Suppressor macrophage treated with lipopolysaccharide for 4 hours (primary cell): ENCODE measurements around the gene NUP188.
"Not testable (repeated sequence)": the region's sequence is repeated elsewhere in the genome, so short reads cannot be mapped to it uniquely, and the experiment has no call there.

Experiments used
- DNase-seq: peaks from one replicate; pipeline ENCODE4 v3.0.0-alpha.2; 2020

NUP188 gene

GRCh38 chr9:129033216-129033615, 85.7 kb downstream of the NUP188 start:
- DNase-seq, result no peak

GRCh38 chr9:129035838-129036237, 88.3 kb downstream of the NUP188 start:
- DNase-seq, result not testable (repeated sequence)

- DNase-seq, result peak; percentile 99
Measured at GRCh38 chr9:129036241-129036922, 88.9 kb downstream of the NUP188 start, which contains the start of gene MIGA2. Gene MIGA2, plus strand, starts transcription at chr9:129036626. Its CDS starts 3,969 bp downstream, at chr9:129040595.

- DNase-seq, result no peak
Measured at GRCh38 chr9:129036923-129037766, 89.6 kb downstream of the NUP188 start.

GRCh38 chr9:129037767-129038098, 90.2 kb downstream of the NUP188 start:
- no peak for DNase-seq

- no peak for DNase-seq
Measured at GRCh38 chr9:129038109-129038852, 90.8 kb downstream of the NUP188 start.

GRCh38 chr9:129040113-129040643, 92.7 kb downstream of the NUP188 start:
- DNase-seq, result no peak

GRCh38 chr9:129042016-129042415, 94.5 kb downstream of the NUP188 start:
- no peak for DNase-seq

GRCh38 chr9:129052592-129052991, 105.1 kb downstream of the NUP188 start:
- DNase-seq, result no peak

- no peak for DNase-seq
Measured at GRCh38 chr9:129053020-129053419, 105.5 kb downstream of the NUP188 start.

GRCh38 chr9:129054163-129054851, 106.8 kb downstream of the NUP188 start:
- DNase-seq, result no peak
